ENCODE data around the gene TRPM4.
"Not testable (repeated sequence)": the region's sequence is repeated elsewhere in the genome, so short reads cannot be mapped to it uniquely, and the experiment has no call there.

Gene TRPM4

GRCh38 chr19:49132974-49133609 lies 24.5 kb upstream of the TRPM4 start:
- peaks cover 49 to 54% of the 10 kb centered on the region in 2 donors for H3K27me3 Mint-ChIP-seq
- peaks cover 6 to 7% of the 10 kb centered on the region in 2 donors for H3K9me3 Mint-ChIP-seq
- peaks cover 27 to 34% of the 10 kb centered on the region in 2 donors for H3K4me1 Mint-ChIP-seq
- ATAC-seq (replicated peaks) (peak; percentile 30 to 36), DNase-seq (no peak)
- H3K4me3 Mint-ChIP-seq: peak overlapping the region; percentile 79 to 80
- H3K27ac Mint-ChIP-seq: no peak overlapping the region
- peaks cover 26 to 48% of the 10 kb centered on the region in 2 donors for H3K36me3 Mint-ChIP-seq

- DNase-seq (no peak), ATAC-seq (replicated peaks) (peak; percentile 68 to 71)
- Mint-ChIP-seq H3K27me3 (peaks cover 47 to 59% of the 10 kb centered on the region in 2 donors), H3K4me1 (peaks cover 21 to 27% of the 10 kb centered on the region in 2 donors), H3K27ac (no peak overlapping the region), H3K4me3 (peak overlapping the region; percentile 79 to 80), H3K9me3 (peaks cover 3% of the 10 kb centered on the region in 2 donors), H3K36me3 (peaks cover 26 to 45% of the 10 kb centered on the region in 2 donors)
Measured at GRCh38 chr19:49133621-49134454, 23.8 kb upstream of the TRPM4 start.

- DNase-seq: no peak
- Mint-ChIP-seq H3K27ac (no peak overlapping the region), H3K36me3 (peaks cover 23 to 36% of the 10 kb centered on the region in 2 donors), H3K4me1 (peaks cover 17 to 25% of the 10 kb centered on the region in 2 donors), H3K4me3 (no peak overlapping the region), H3K9me3 (peaks cover 0 to 3% of the 10 kb centered on the region in 2 donors), H3K27me3 (peaks cover 38 to 59% of the 10 kb centered on the region in 2 donors)
- no peak for ATAC-seq (replicated peaks)
Measured at GRCh38 chr19:49135686-49136085, 21.9 kb upstream of the TRPM4 start.

- Mint-ChIP-seq H3K4me1 (peaks cover 17 to 25% of the 10 kb centered on the region in 2 donors), H3K36me3 (peaks cover 23 to 36% of the 10 kb centered on the region in 2 donors), H3K9me3 (peaks cover 0 to 3% of the 10 kb centered on the region in 2 donors), H3K27me3 (peaks cover 43 to 65% of the 10 kb centered on the region in 2 donors), H3K4me3 (no peak overlapping the region), H3K27ac (no peak overlapping the region)
- DNase-seq: no peak
- ATAC-seq (replicated peaks): no peak
Measured at GRCh38 chr19:49136771-49137171, 20.8 kb upstream of the TRPM4 start.

- Mint-ChIP-seq H3K27ac (no peak overlapping the region), H3K36me3 (peaks cover 11 to 15% of the 10 kb centered on the region in 2 donors), H3K4me1 (peaks cover 14 to 21% of the 10 kb centered on the region in 2 donors), H3K9me3 (no peaks in the 10 kb centered on the region), H3K27me3 (peaks cover 43 to 58% of the 10 kb centered on the region in 2 donors), H3K4me3 (no peak overlapping the region)
- DNase-seq (no peak), ATAC-seq (replicated peaks) (no peak)
Measured at GRCh38 chr19:49140951-49141350, 16.6 kb upstream of the TRPM4 start.

GRCh38 chr19:49141352-49141751 lies 16.2 kb upstream of the TRPM4 start:
- Mint-ChIP-seq H3K9me3 (no peaks in the 10 kb centered on the region), H3K27me3 (peaks cover 44 to 58% of the 10 kb centered on the region in 2 donors), H3K4me1 (peaks cover 14 to 25% of the 10 kb centered on the region in 2 donors), H3K4me3 (no peak overlapping the region), H3K27ac (no peak overlapping the region), H3K36me3 (peaks cover 8 to 12% of the 10 kb centered on the region in 2 donors)
- DNase-seq (no peak), ATAC-seq (replicated peaks) (no peak)

GRCh38 chr19:49142866-49143335 lies 14.7 kb upstream of the TRPM4 start:
- H3K36me3 Mint-ChIP-seq: peaks cover 4 to 5% of the 10 kb centered on the region in 2 donors
- H3K27ac Mint-ChIP-seq: no peak overlapping the region
- H3K27me3 Mint-ChIP-seq: peaks cover 48 to 59% of the 10 kb centered on the region in 2 donors
- no peaks in the 10 kb centered on the region for H3K9me3 Mint-ChIP-seq
- ATAC-seq (replicated peaks) (peak; percentile 92 to 95), DNase-seq (peak; percentile 74)
- H3K4me1 Mint-ChIP-seq: peaks cover 14 to 27% of the 10 kb centered on the region in 2 donors
- H3K4me3 Mint-ChIP-seq: peak overlapping the region; percentile 79 to 81

- ATAC-seq (replicated peaks) (peak; percentile 42 to 47), DNase-seq (peak; percentile 47)
- Mint-ChIP-seq H3K36me3 (peaks cover 4 to 6% of the 10 kb centered on the region in 2 donors), H3K9me3 (peaks cover 0 to 2% of the 10 kb centered on the region in 2 donors), H3K4me3 (peak overlapping the region; percentile 58 to 71), H3K27ac (no peak overlapping the region), H3K27me3 (peaks cover 73 to 80% of the 10 kb centered on the region in 2 donors), H3K4me1 (peaks cover 27 to 55% of the 10 kb centered on the region in 2 donors)
Measured at GRCh38 chr19:49145573-49146407, 11.8 kb upstream of the TRPM4 start.

GRCh38 chr19:49146408-49146770 lies 11.2 kb upstream of the TRPM4 start:
- H3K27ac Mint-ChIP-seq: not testable (repeated sequence)
- peaks cover 28 to 56% of the 10 kb centered on the region in 2 donors for H3K4me1 Mint-ChIP-seq

GRCh38 chr19:49148044-49148682 lies 9.4 kb upstream of the TRPM4 start:
- DNase-seq: no peak
- Mint-ChIP-seq H3K36me3 (peaks cover 0 to 6% of the 10 kb centered on the region in 2 donors), H3K4me1 (peaks cover 29 to 50% of the 10 kb centered on the region in 2 donors), H3K27me3 (peaks cover 71 to 78% of the 10 kb centered on the region in 2 donors), H3K27ac (no peak overlapping the region), H3K4me3 (peak overlapping the region; percentile 62 to 75), H3K9me3 (peaks cover 0 to 7% of the 10 kb centered on the region in 2 donors)
- no peak for ATAC-seq (replicated peaks)

More at GRCh38 chr19:49146408-49146770, 11.2 kb upstream of the TRPM4 start:
- H3K27me3 Mint-ChIP-seq: peaks cover 71 to 78% of the 10 kb centered on the region in 2 donors
- H3K9me3 Mint-ChIP-seq; ATAC-seq (replicated peaks); DNase-seq; H3K36me3 Mint-ChIP-seq; H3K4me3 Mint-ChIP-seq: not testable (repeated sequence)

GRCh38 chr19:49148784-49149651 lies 8.6 kb upstream of the TRPM4 start:
- peaks cover 77 to 83% of the 10 kb centered on the region in 2 donors for H3K27me3 Mint-ChIP-seq
- peak overlapping the region; percentile 90 to 94 for H3K4me3 Mint-ChIP-seq
- DNase-seq (peak; percentile 77), ATAC-seq (replicated peaks) (peak; percentile 51 to 66)
- peaks cover 32 to 46% of the 10 kb centered on the region in 2 donors for H3K4me1 Mint-ChIP-seq
- no peak overlapping the region for H3K27ac Mint-ChIP-seq
- peaks cover 0 to 6% of the 10 kb centered on the region in 2 donors for H3K36me3 Mint-ChIP-seq
- H3K9me3 Mint-ChIP-seq: peaks cover 5 to 13% of the 10 kb centered on the region in 2 donors

- H3K4me3 Mint-ChIP-seq: peak overlapping the region; percentile 90 to 94
- peaks cover 11 to 19% of the 10 kb centered on the region in 2 donors for H3K9me3 Mint-ChIP-seq
- peaks cover 0 to 6% of the 10 kb centered on the region in 2 donors for H3K36me3 Mint-ChIP-seq
- H3K27me3 Mint-ChIP-seq: peaks cover 83 to 90% of the 10 kb centered on the region in 2 donors
- H3K27ac Mint-ChIP-seq: no peak overlapping the region
- no peak for ATAC-seq (replicated peaks)
- peaks cover 33 to 46% of the 10 kb centered on the region in 2 donors for H3K4me1 Mint-ChIP-seq
- no peak for DNase-seq
Measured at GRCh38 chr19:49149652-49150105, 7.9 kb upstream of the TRPM4 start.
